HG03025 (cell line): ENCODE measurements around the gene ANKRD28.

Experiments used
- ATAC-seq: cut with Tn5 transposase; IDR thresholded peaks from one replicate; pipeline ENCODE4 v1.9.1; 2021; ENCODE audit warnings: mild to moderate bottlenecking, moderate library complexity; ENCODE audit not compliant: unreplicated experiment, low FRiP score

ANKRD28 gene

GRCh38 chr3:15804553-15805095 lies 6.8 kb upstream of the ANKRD28 start:
- ATAC-seq: peak; percentile 45

DNA sequence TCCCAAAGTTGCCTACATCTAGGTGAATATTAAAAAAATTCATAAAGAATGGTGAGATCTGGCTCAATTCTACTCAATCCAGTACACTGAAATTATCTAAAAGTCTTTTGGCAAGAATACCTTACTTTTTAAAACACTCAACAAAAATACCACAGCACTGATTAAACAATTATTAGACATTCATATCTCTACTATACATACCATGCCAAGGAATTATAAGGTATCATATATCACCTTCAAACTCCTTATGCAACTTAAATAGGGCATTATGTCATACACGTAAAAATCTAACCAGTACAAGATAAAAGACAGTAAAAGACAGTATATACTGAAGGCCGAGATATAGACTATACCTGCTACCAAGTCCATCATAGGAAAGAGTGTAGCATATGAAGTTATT lies 6.1 kb upstream of the ANKRD28 start:
- no peak for ATAC-seq

DNA sequence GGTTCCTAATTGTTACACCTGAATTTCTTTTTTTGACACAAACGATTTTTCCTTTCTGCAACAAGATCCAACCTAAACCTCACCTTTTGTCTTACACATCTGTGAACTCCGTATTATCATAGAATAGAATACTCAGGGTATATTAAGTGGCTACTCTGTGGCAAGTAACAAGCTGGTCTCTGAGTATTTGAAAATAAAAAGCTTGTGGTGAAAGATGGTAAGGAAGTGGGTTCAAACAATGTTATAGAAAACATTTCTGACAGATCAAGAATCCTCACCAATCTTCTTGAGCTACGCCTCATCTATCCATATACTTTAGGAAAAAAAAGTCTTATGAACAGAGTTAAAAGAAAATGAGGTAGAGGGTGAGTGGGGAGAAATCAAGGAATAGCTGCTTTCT lies 3.5 kb upstream of the ANKRD28 start:
- no peak for ATAC-seq

- no peak for ATAC-seq
Measured at GRCh38 chr3:15800780-15801179, 3.0 kb upstream of the ANKRD28 start.

GRCh38 chr3:15800327-15800726 lies 2.5 kb upstream of the ANKRD28 start:
- no peak for ATAC-seq

- no peak for ATAC-seq
Measured at GRCh38 chr3:15798533-15799245, 910 bp upstream of the ANKRD28 start.

- ATAC-seq: no peak
Measured at GRCh38 chr3:15796771-15797641, 773 bp downstream of the ANKRD28 start.

GRCh38 chr3:15796331-15796730 lies 1.4 kb downstream of the ANKRD28 start:
- ATAC-seq: no peak

DNA sequence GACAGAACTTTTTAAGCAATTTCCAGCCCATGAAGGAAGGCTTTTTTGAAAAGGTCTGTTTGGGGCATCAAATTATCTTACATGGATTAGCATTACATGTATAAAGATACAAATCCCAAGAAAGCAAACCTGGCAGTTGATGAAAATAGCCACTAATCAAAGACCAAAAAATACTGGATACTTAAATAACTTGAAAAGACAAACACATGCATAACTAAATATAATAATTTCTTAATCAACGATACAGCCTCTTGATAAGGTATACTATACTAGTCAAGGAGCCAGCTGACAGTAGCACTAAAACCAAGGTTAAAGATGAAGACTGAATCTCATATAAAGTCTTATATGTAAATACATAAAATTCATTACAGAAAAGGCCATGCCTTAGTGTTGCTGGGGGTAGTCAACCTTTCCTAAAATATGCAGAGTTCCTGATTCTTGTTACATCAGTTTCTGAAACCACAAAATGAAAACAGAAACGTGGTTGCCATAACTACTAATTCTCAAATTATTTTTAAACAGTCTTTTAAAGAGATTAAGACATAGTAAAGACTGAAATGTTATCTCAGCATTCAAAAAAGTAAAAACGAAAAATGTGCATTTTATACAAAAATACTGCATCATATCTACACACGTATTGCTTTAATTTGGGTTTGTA lies 2.0 kb downstream of the ANKRD28 start:
- ATAC-seq: no peak

DNA sequence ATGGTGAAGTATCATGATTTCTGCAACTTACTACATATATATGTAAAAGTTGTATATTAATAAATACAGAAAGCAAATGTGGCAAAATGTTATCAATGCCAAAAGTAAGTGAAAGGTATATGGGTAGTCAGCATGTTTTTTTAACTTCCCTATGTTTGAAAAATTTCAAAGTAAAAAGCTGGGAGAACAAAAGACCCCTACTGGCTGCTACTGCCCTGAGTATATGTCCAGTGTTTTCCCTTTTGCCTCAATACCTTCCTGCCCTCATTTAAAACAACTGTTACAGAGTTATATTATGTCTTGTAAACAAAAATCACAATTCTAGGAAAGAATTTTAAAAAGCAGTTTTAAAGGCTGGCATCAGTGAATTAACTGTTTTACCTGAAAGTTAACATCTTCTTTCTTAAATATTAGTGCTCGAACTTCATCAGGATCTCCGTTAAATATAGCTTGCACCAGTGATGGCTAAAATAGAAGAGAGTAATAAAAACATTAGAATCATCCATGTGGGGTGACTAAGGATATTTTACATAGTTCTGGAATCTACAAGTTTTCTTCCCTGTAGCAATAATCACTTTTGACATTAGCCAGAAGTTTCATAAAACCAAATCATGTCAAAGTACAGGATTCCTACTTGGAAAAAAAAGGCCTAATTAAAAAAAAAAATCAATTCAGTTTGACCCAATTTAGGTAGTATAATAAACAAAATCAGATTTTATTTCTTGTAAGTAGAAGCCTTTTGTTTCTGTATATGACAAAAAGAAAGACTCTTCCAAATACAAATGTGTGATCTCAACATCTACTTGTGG lies 2.7 kb downstream of the ANKRD28 start:
- ATAC-seq: no peak

GRCh38 chr3:15794303-15794771 lies 3.4 kb downstream of the ANKRD28 start:
- ATAC-seq: no peak

- no peak for ATAC-seq
Measured at GRCh38 chr3:15791525-15791924, 6.3 kb downstream of the ANKRD28 start.

GRCh38 chr3:15787941-15788340 lies 9.8 kb downstream of the ANKRD28 start:
- ATAC-seq: no peak

DNA sequence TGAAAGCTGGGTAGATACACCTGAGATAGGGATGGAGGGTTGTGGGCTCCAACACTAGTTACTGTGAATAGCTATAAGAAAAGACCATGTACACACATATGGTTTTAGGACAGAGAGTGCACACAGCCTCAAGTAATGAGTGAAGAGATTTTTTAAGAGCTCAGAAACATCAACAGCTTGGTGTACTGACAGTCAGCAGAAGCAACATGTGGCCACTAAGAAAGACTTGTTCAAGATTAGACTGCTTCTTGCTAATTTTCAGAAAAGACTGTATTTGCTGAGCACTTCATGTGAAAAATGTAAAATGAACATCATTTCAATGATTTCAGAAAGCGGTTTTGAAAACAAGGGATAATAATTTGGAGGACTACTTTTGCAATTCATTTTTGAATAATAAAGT lies 10.3 kb downstream of the ANKRD28 start:
- no peak for ATAC-seq

- ATAC-seq: no peak
Measured at GRCh38 chr3:15783361-15783969, 14.3 kb downstream of the ANKRD28 start.

DNA sequence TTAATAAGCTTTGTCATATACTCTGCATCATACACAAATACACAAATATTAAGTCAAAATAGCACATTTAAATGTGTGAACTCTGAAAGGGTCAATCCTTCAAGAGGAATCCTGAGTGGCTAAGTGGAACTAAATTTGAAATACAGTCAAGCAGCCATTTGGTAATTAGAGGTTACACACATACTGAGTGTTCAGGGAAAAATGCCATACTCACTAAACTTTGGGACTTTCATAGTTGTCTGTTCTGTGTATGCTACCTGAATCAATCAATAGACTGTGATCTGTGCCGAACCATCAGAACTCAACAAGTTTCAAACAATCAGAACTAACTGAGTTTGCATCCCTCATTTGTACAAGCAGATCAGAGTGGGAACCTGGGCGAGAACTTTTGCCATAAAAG lies 15.3 kb downstream of the ANKRD28 start:
- ATAC-seq: no peak

DNA sequence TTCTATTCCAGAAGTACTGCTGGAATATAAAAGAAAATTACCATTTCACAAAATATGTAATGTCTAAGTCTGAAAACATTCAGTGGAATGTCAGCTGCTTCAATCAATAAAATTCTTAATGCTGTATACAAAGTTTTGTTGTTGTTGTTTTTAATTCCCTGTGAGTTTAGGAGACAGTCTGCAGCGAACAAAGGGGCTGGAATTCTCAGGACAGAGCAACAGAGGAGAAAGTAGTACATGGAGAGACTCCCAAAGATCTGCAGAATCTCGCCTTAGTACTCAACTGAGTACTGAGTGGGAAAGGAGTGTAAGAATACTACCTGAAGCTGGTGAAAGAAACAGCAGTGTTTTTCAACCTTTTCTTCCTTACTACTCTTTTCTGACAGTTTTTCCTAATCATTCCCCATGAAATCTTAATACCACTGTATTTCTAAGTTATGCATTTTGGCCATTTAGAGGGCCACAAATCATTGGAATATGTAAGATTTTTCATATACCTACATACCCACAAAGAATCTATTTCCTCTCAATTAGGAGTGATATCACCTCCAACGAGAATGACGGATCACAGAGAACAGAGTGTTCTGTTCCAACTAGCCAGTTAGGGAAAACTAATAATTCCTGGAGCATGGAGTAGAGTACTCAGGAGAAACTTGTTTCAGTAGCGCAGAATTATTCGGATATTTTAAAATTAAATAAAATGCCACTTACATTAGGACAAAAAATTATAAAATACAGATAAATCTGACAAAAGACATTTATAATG lies 16.0 kb downstream of the ANKRD28 start:
- ATAC-seq: no peak

DNA sequence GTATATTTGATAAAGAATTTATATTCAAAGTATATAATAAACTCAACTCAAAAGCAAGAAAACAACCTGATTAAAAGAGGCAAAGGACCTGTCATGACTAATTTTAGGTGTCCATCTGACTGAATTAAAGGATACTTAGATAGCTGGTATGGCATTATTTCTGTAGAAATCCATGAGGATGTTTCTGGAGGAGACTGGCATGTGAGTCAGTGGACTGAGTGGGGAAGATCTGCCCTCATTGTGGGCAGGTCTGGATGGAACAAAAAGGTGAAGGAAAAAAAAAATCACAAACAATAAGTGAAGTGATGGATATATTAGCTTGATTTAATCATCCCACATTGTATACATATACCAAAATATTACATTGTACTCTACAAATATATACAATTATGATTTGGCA lies 16.6 kb downstream of the ANKRD28 start:
- no peak for ATAC-seq

DNA sequence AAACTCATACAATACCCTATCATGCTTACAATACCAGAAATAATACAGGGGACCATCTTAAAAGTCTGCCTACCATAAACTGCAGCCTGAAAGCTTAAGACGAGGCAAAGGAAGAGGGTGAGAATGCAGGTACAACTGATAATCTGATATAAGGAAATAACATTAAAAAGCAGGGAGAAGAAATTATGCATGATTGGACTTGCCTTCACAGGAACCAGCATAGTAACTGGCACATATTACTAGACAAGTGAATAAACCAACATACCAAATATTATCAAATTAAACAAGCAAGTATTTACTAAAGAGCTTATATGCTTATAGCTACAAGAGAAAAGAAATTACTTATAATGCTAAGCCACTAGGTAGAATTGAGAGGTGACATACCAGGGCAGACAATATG lies 18.7 kb downstream of the ANKRD28 start:
- ATAC-seq: no peak
